ENCODE data around the gene NFIA. TPM values are rescaled to one million over a fixed set of nuclear protein-coding genes. Genes with fewer than 3 reads are reported as not detected.

Gene NFIA
- total and polyA plus RNA-seq, 8 donors, result 9.6 to 108 (median 37.2) TPM

GRCh38 chr1:61152066-61152465, 69.7 kb downstream of the NFIA start:
- intact Hi-C loops (cut with DNase I; ENCODE audit: low total_unique reads), result no loop called here
- no peak for DNase-seq

GRCh38 chr1:61152469-61153105, 70.2 kb downstream of the NFIA start:
- Histone ChIP-seq H3K9me3 (no peaks in the 10 kb centered on the region), H3K4me3 (no peak overlapping the region), H3K27ac (peak overlapping the region in 3 of 5 donors; percentile 1 to 46 (median 29)), H3K27me3 (no peaks in the 10 kb centered on the region), H3K4me1 (peaks cover 14 to 85% (median 54%) of the 10 kb centered on the region in 4 donors), H3K36me3 (no peaks in the 10 kb centered on the region)
- no peak for TF ChIP-seq EP300 (IDR thresholded peaks at IDR 0.05)
- TF ChIP-seq CTCF (IDR thresholded peaks at IDR 0.05), result no peak
- no peak for TF ChIP-seq POLR2A (IDR thresholded peaks at IDR 0.05)
- no peak for TF ChIP-seq POLR2AphosphoS5 (IDR thresholded peaks at IDR 0.05)
- intact Hi-C loops (cut with DNase I; ENCODE audit: low total_unique reads), result no loop called here
- no peak for DNase-seq

More at GRCh38 chr1:61152066-61152465, 69.7 kb downstream of the NFIA start:
- TF ChIP-seq EP300 (IDR thresholded peaks at IDR 0.05), result no peak
- TF ChIP-seq POLR2AphosphoS5 (IDR thresholded peaks at IDR 0.05), result no peak
- TF ChIP-seq CTCF (IDR thresholded peaks at IDR 0.05), result no peak
- no peak for TF ChIP-seq POLR2A (IDR thresholded peaks at IDR 0.05)
- WGBS, 5 donors, result 35 to 47% (median 38%) methylated on average over 3 of the region's 3 CpGs
- H3K4me1 ChIP-seq, result peaks cover 9 to 83% (median 50%) of the 10 kb centered on the region in 4 donors
- H3K4me3 ChIP-seq, result no peak overlapping the region
- no peaks in the 10 kb centered on the region for H3K27me3 ChIP-seq
- peak overlapping the region in 2 of 5 donors; percentile 29 to 46 for H3K27ac ChIP-seq
- H3K36me3 ChIP-seq, result no peaks in the 10 kb centered on the region
- H3K9me3 ChIP-seq, result no peaks in the 10 kb centered on the region

- Histone ChIP-seq H3K27me3 (no peaks in the 10 kb centered on the region), H3K27ac (peak overlapping the region in 3 of 5 donors; percentile 25 to 69 (median 59)), H3K4me1 (peaks cover 12 to 73% (median 45%) of the 10 kb centered on the region in 4 donors), H3K4me3 (no peak overlapping the region), H3K36me3 (no peaks in the 10 kb centered on the region), H3K9me3 (no peaks in the 10 kb centered on the region)
- no peak for DNase-seq
- WGBS, 5 donors, result 41 to 44% (median 42%) methylated on average over 4 of the region's 4 CpGs
- intact Hi-C loops (cut with DNase I; ENCODE audit: low total_unique reads), result no loop called here
- TF ChIP-seq CTCF (IDR thresholded peaks at IDR 0.05) (no peak), POLR2AphosphoS5 (IDR thresholded peaks at IDR 0.05) (no peak), EP300 (IDR thresholded peaks at IDR 0.05) (no peak), POLR2A (IDR thresholded peaks at IDR 0.05) (no peak)
These were observed 74.5 kb downstream of the NFIA start for GRCh38 chr1:61156576-61157467.

- 5 to 19% (median 11%) methylated on average over 3 of the region's 3 CpGs for WGBS, 5 donors
- Histone ChIP-seq H3K4me3 (no peak overlapping the region), H3K9me3 (no peaks in the 10 kb centered on the region), H3K36me3 (no peaks in the 10 kb centered on the region), H3K4me1 (peaks cover 10 to 72% (median 43%) of the 10 kb centered on the region in 4 donors), H3K27ac (peak overlapping the region in 4 of 5 donors; percentile 20 to 69 (median 42)), H3K27me3 (no peaks in the 10 kb centered on the region)
- peak in 1 of 2 donors; percentile 66 for DNase-seq
- intact Hi-C loops (cut with DNase I; ENCODE audit: low total_unique reads), result no loop called here
- no peak for TF ChIP-seq POLR2AphosphoS5 (IDR thresholded peaks at IDR 0.05)
- no peak for TF ChIP-seq POLR2A (IDR thresholded peaks at IDR 0.05)
- no peak for TF ChIP-seq EP300 (IDR thresholded peaks at IDR 0.05)
- TF ChIP-seq CTCF (IDR thresholded peaks at IDR 0.05), result no peak
These were observed 75.2 kb downstream of the NFIA start for GRCh38 chr1:61157468-61157987.
